ENCODE results near the gene PTPRJ.

- no peak for TF ChIP-seq CTCF (conservative IDR thresholded peaks at IDR 0.05 in 1 of 2, IDR thresholded peaks at IDR 0.05 in 1 of 2; ENCODE audit: low read depth in 1 of 2, low read length in 2 of 2)
- no peak for TF ChIP-seq EZH2 (IDR thresholded peaks at IDR 0.05; ENCODE audit: low read length, missing control alignments)
Measured at GRCh38 chr11:48025984-48026340, 45.6 kb downstream of the PTPRJ start.
